H1 (cell line): ENCODE data around the gene CCIN. TPM values are rescaled to one million over a fixed set of nuclear protein-coding genes. Genes with fewer than 3 reads are reported as not detected.

Experiments
- CTCF ChIA-PET: fragments of 300-600 bp; sonication (Branson Sonifier 250); formaldehyde crosslinking; loops from one replicate; lab custom pipeline; 2021; ENCODE audit not compliant: partially characterized antibody; lab: Charles Lee
- POLR2A ChIA-PET: fragments of 300-600 bp; sonication (Branson Sonifier 250); formaldehyde crosslinking; loops from one replicate; lab custom pipeline; 2021; ENCODE audit warnings: inconsistent platforms; ENCODE audit not compliant: partially characterized antibody; lab: Charles Lee
- DNase-seq, 2 experiments: peaks; one replicate each; pipeline versions ENCODE4 v3.0.0 to v3.0.0-alpha.2; 2010 to 2022; ENCODE audit warnings: low spot score in 2 of 2, low read depth in 1 of 2, mixed read lengths in 1 of 2
- FAIRE-seq: peaks from 2 replicates; lab custom pipeline; 2011; peaks lifted over from hg19 to GRCh38; lab: Jason Lieb, UNC
- H2AFZ ChIP-seq: 2 replicates; pipeline ENCODE4 v1.8.1; 2012; ENCODE audit warnings: low read length, inconsistent platforms
- H2AK5ac ChIP-seq: 2 replicates; pipeline ENCODE4 v1.6.1; 2013; ENCODE audit warnings: low read depth, low read length
- H2BK120ac ChIP-seq: replicated peaks from 2 replicates; pipeline ENCODE3; 2013; ENCODE audit warnings: low read depth, low read length, inconsistent platforms
- H2BK12ac ChIP-seq: 2 replicates; pipeline ENCODE4 v1.6.1; 2013; ENCODE audit warnings: low read depth, low read length
- H2BK15ac ChIP-seq: 2 replicates; pipeline ENCODE4 v1.6.1; 2013; ENCODE audit warnings: low read length
- H2BK20ac ChIP-seq: 2 replicates; pipeline ENCODE4 v1.6.1; 2013; ENCODE audit warnings: low read length
- H2BK5ac ChIP-seq: 2 replicates; pipeline ENCODE4 v1.6.1; 2013; ENCODE audit warnings: low read depth, low read length
- H3K14ac ChIP-seq: 2 replicates; pipeline ENCODE4 v1.6.1; 2013; ENCODE audit warnings: inconsistent platforms; ENCODE audit not compliant: insufficient read length
- H3K18ac ChIP-seq: 2 replicates; pipeline ENCODE4 v1.6.1; 2013; ENCODE audit warnings: low read length; ENCODE audit errors: extremely low read depth
- H3K23ac ChIP-seq: 2 replicates; pipeline ENCODE4 v1.6.1; 2013; ENCODE audit warnings: inconsistent platforms; ENCODE audit not compliant: insufficient read length
- H3K23me2 ChIP-seq: 2 replicates; pipeline ENCODE4 v1.6.1; 2013; ENCODE audit warnings: low read depth, low read length
- H3K27ac ChIP-seq: 2 replicates; pipeline ENCODE4 v1.6.1; 2011; ENCODE audit warnings: low read depth, low read length, inconsistent platforms
- H3K27me3 ChIP-seq, 4 experiments: replicated peaks in 1 of 4; 1 replicate in 1 of 4; 2 replicates in 3 of 4; pipeline versions ENCODE4 v1.6.1 to v1.8.1; 2011 to 2013; ENCODE audit warnings: low read length in 3 of 4, mild to moderate bottlenecking in 3 of 4, inconsistent platforms in 2 of 4, mixed read lengths in 2 of 4, moderate library complexity in 1 of 4; ENCODE audit not compliant: control insufficient read depth in 3 of 4, insufficient read depth in 3 of 4; ENCODE audit errors: extremely low read depth in 1 of 4
- H3K36me3 ChIP-seq, 4 experiments: 2 replicates each; pipeline versions ENCODE4 v1.6.1 to v1.8.1; 2011 to 2013; ENCODE audit warnings: mild to moderate bottlenecking in 4 of 4, low read length in 3 of 4, moderate library complexity in 2 of 4, control low read depth in 1 of 4, inconsistent platforms in 1 of 4; ENCODE audit not compliant: insufficient read depth in 4 of 4, control insufficient read depth in 2 of 4
- H3K4ac ChIP-seq: replicated peaks from 2 replicates; pipeline ENCODE3; 2013; ENCODE audit warnings: low read length, low read depth, mixed read lengths, inconsistent platforms; ENCODE audit not compliant: insufficient read length
- H3K4me1 ChIP-seq, 4 experiments: replicated peaks in 1 of 4; 1 replicate in 1 of 4; 2 replicates in 3 of 4; pipeline versions ENCODE4 v1.6.1 to v1.8.1; 2011 to 2013; ENCODE audit warnings: low read length in 3 of 4, inconsistent platforms in 2 of 4, mixed read lengths in 1 of 4; ENCODE audit not compliant: insufficient read depth in 4 of 4, control insufficient read depth in 3 of 4
- H3K4me2 ChIP-seq, 2 experiments: 2 replicates each; pipeline versions ENCODE4 v1.6.1 to v1.8.1; 2011 to 2013; ENCODE audit warnings: low read depth in 2 of 2, low read length in 2 of 2, control low read depth in 1 of 2, inconsistent platforms in 1 of 2, mild to moderate bottlenecking in 1 of 2; ENCODE audit not compliant: insufficient read depth in 1 of 2
- H3K4me3 ChIP-seq, 4 experiments: fragments of 200-600, 300-600 bp in 1 of 4; sonication (generic), shearing (Covaris generic), sonication (Bioruptor Twin) in 1 of 4; 2 replicates each; pipeline versions ENCODE4 v1.5.1 to v1.8.1; 2011 to 2016; ENCODE audit warnings: low read length in 4 of 4, low read depth in 3 of 4, control low read depth in 2 of 4, inconsistent platforms in 2 of 4, mild to moderate bottlenecking in 2 of 4, mixed read lengths in 1 of 4, moderate library complexity in 1 of 4; ENCODE audit not compliant: insufficient read depth in 2 of 4; ENCODE audit errors: extremely low read depth in 1 of 4
- H3K56ac ChIP-seq: replicated peaks from 2 replicates; pipeline ENCODE3; 2013; ENCODE audit warnings: low read depth, mild to moderate bottlenecking, mixed read lengths, low read length, inconsistent platforms; ENCODE audit not compliant: insufficient read length
- H3K79me1 ChIP-seq: 2 replicates; pipeline ENCODE4 v1.6.1; 2013; ENCODE audit warnings: low read depth, low read length, control low read depth
- H3K79me2 ChIP-seq, 2 experiments: 2 replicates each; pipeline versions ENCODE4 v1.6.1 to v1.8.1; 2012 to 2013; ENCODE audit warnings: low read length in 2 of 2, mild to moderate bottlenecking in 2 of 2, inconsistent platforms in 1 of 2; ENCODE audit not compliant: insufficient read depth in 2 of 2, control insufficient read depth in 1 of 2
- H3K9ac ChIP-seq, 4 experiments: replicated peaks in 1 of 4; 1 replicate in 1 of 4; 2 replicates in 3 of 4; pipeline versions ENCODE4 v1.6.1 to v1.8.1; 2011 to 2013; ENCODE audit warnings: low read depth in 3 of 4, low read length in 3 of 4, control low read depth in 2 of 4, mild to moderate bottlenecking in 2 of 4, moderate library complexity in 2 of 4, inconsistent platforms in 1 of 4; ENCODE audit errors: extremely low read depth in 1 of 4
- H3K9me3 ChIP-seq, 2 experiments: 2 replicates each; pipeline versions ENCODE4 v1.6.1 to v1.8.1; 2012 to 2013; ENCODE audit warnings: mild to moderate bottlenecking in 2 of 2, moderate library complexity in 2 of 2, control low read depth in 1 of 2, inconsistent platforms in 1 of 2, low read depth in 1 of 2, low read length in 1 of 2, mixed read lengths in 1 of 2; ENCODE audit not compliant: insufficient read depth in 2 of 2
- H4K20me1 ChIP-seq, 2 experiments: replicated peaks in 1 of 2; 2 replicates each; pipeline versions ENCODE3 to v1.8.1; 2011 to 2013; ENCODE audit warnings: inconsistent platforms in 2 of 2, low read length in 2 of 2, mild to moderate bottlenecking in 1 of 2; ENCODE audit not compliant: insufficient read depth in 2 of 2, control insufficient read depth in 1 of 2
- H4K5ac ChIP-seq: 2 replicates; pipeline ENCODE4 v1.6.1; 2013; ENCODE audit warnings: low read length, low read depth, mixed read lengths, inconsistent platforms; ENCODE audit not compliant: insufficient read length
- H4K8ac ChIP-seq: 2 replicates; pipeline ENCODE4 v1.8.0; 2013; ENCODE audit warnings: mild to moderate bottlenecking, moderate library complexity, low read length, inconsistent platforms; ENCODE audit not compliant: insufficient read depth; ENCODE audit errors: extremely low read depth
- H4K91ac ChIP-seq: replicated peaks from 2 replicates; pipeline ENCODE3; 2013; ENCODE audit warnings: low read length, mixed read lengths, inconsistent platforms; ENCODE audit not compliant: insufficient read length
- ATF2 ChIP-seq: IDR thresholded peaks from 2 replicates; pipeline ENCODE4 v1.6.1; 2012; ENCODE audit warnings: low read length, inconsistent platforms
- CBX5 ChIP-seq: fragments of 300-800, 300-1000 bp; sonication (generic); IDR thresholded peaks from 2 replicates; pipeline ENCODE4 v1.7.1; 2016; ENCODE audit warnings: antibody characterized with exemption, low read length, low read depth
- CHD1 ChIP-seq: IDR thresholded peaks from 2 replicates; pipeline ENCODE4 v1.6.1; 2012; ENCODE audit warnings: low read depth, low read length, improper control_type of control experiment
- CHD2 ChIP-seq: IDR thresholded peaks from 2 replicates; pipeline ENCODE4 v1.6.1; 2012; ENCODE audit warnings: low read length, improper control_type of control experiment
- GTF2F1 ChIP-seq: IDR thresholded peaks from 2 replicates; pipeline ENCODE4 v1.6.1; 2012; ENCODE audit warnings: low read depth, low read length, improper control_type of control experiment, borderline replicate concordance
- JUND ChIP-seq: IDR thresholded peaks from 2 replicates; pipeline ENCODE4 v1.6.1; 2011; ENCODE audit warnings: mild to moderate bottlenecking, improper control_type of control experiment, low read length
- KDM1A ChIP-seq: fragments of 200-600, 300-600 bp; sonication (generic); IDR thresholded peaks from 2 replicates; pipeline ENCODE4 v1.7.1; 2016; ENCODE audit warnings: mild to moderate bottlenecking, low read length, borderline replicate concordance
- MAFK ChIP-seq: IDR thresholded peaks from 2 replicates; pipeline ENCODE4 v1.6.1; 2012; ENCODE audit warnings: low read depth, mild to moderate bottlenecking, improper control_type of control experiment, low read length
- PHF8 ChIP-seq: fragments of 200-600 bp; sonication (generic); conservative IDR thresholded peaks from 2 replicates; pipeline ENCODE4 v1.7.1; 2012; ENCODE audit warnings: low read depth, mild to moderate bottlenecking, inconsistent platforms, low read length, moderate library complexity
- RFX5 ChIP-seq: IDR thresholded peaks from 2 replicates; pipeline ENCODE4 v1.6.1; 2011; ENCODE audit warnings: low read depth, low read length, improper control_type of control experiment, borderline replicate concordance
- RNF2 ChIP-seq: fragments of 200-900, 300-1000 bp; sonication (generic); IDR thresholded peaks from 2 replicates; pipeline ENCODE4 v1.7.1; 2016; ENCODE audit warnings: borderline replicate concordance, low read depth, mild to moderate bottlenecking, antibody characterized with exemption, low read length; ENCODE audit not compliant: poor library complexity, severe bottlenecking; ENCODE audit errors: missing control alignments
- SP1 ChIP-seq: IDR thresholded peaks from 2 replicates; pipeline ENCODE4 v1.6.1; 2011; ENCODE audit warnings: low read depth, low read length
- WGBS, 2 experiments: shearing (Covaris generic) in 1 of 2; methylation state at CpG; one replicate each; pipeline versions ENCODE4 v1.1.6 to v1.1.7; 2013 to 2015; ENCODE audit warnings: low lambda C conversion rate in 2 of 2, mixed read lengths in 2 of 2, inconsistent platforms in 1 of 2, low coverage in 1 of 2, missing lambda C conversion rate in 1 of 2; ENCODE audit not compliant: insufficient replicate concordance in 2 of 2, insufficient coverage in 1 of 2, insufficient read length in 1 of 2; ENCODE audit errors: extremely low coverage in 1 of 2, missing lambda C conversion rate in 1 of 2; 5-methylcytosine and 5-hydroxymethylcytosine counted together
- polyA plus RNA-seq, 7 experiments: library from polyadenylated mRNA; depleted of rRNA in 3 of 7; stranded (reverse) in 5 of 7; unstranded in 2 of 7; fragments of >200 nt in 5 of 7; fragments of 200-250 nt in 2 of 7; gene quantifications; 1 replicate in 5 of 7; 2 replicates in 1 of 7; 4 replicates in 1 of 7; pipeline versions ENCODE4 v1.2.1 to v1.2.3, GENCODE V29; 2011 to 2013; ENCODE audit warnings: missing spikeins in 2 of 7, mixed read lengths in 2 of 7
- total RNA-seq: library from RNA; stranded (reverse); fragmentation: NEBNext Ultra II Directional; extraction: Animal tissue kit (Norgen Biotek cat#: 25700); gene quantifications from 2 replicates; pipeline ENCODE4 v1.2.1, GENCODE V29; 2021

The CCIN gene
- total and polyA plus RNA-seq, 2 of the 8 experiments (the other 6 are each of a cell fraction or from before 2014, with no cell fraction given): 0.19 to 0.21 TPM

- H2AFZ ChIP-seq: no peak overlapping the region
- H2BK12ac ChIP-seq: no peak overlapping the region
- no peak overlapping the region for H4K5ac ChIP-seq
- peaks cover 36 to 61% of the 10 kb centered on the region in 2 experiments for H3K79me2 ChIP-seq
- no peak overlapping the region for H2BK20ac ChIP-seq
- peaks cover 0 to 5% (median 2%) of the 10 kb centered on the region in 4 experiments; a peak in 2 of 8 replicates for H3K36me3 ChIP-seq
- no peak overlapping the region for H3K4ac ChIP-seq
- no peak overlapping the region for H3K18ac ChIP-seq
- DNase-seq (no peak), FAIRE-seq (no peak)
- H3K27ac ChIP-seq: no peak overlapping the region
- no peak overlapping the region for H2BK120ac ChIP-seq
- no peak overlapping the region for H3K23ac ChIP-seq
- no peak overlapping the region for H2BK15ac ChIP-seq
- H3K79me1 ChIP-seq: peaks cover 9% of the 10 kb centered on the region
- no peak overlapping the region for H2BK5ac ChIP-seq
- WGBS, 2 experiments: 83% methylated on average over 4 of the region's 4 CpGs; no CpG with 5 or more reads in 1 of the 2 experiments
- peaks cover 8% of the 10 kb centered on the region for H3K23me2 ChIP-seq
- no peaks in the 10 kb centered on the region for H3K27me3 ChIP-seq
- ChIA-PET POLR2A (interaction anchor here (1.2 to 3.4 kb wide), 7 partner anchors 13 to 136 kb away, joined by 5 to 10 read pairs (median 7); partner anchors contain the start of gene GNE), CTCF (interaction anchor here (0.6 to 5.5 kb wide), 5 partner anchors 12 to 289 kb away, joined by 3 to 38 read pairs (median 5); no protein-coding TSS in a partner anchor)
- no peak overlapping the region for H4K8ac ChIP-seq
- peaks cover 6 to 12% (median 10%) of the 10 kb centered on the region in 4 experiments; a peak in 6 of 7 replicates for H3K4me1 ChIP-seq
- H2AK5ac ChIP-seq: no peak overlapping the region
- H4K91ac ChIP-seq: no peak overlapping the region
- H3K56ac ChIP-seq: no peak overlapping the region
- H3K4me2 ChIP-seq: peak overlapping the region; percentile 95 to 99
- H4K20me1 ChIP-seq: peaks cover 17 to 19% of the 10 kb centered on the region in 2 experiments
- H3K14ac ChIP-seq: no peak overlapping the region
- H3K4me3 ChIP-seq: peak overlapping the region; percentile 86 to 98 (median 97); a peak in 7 of 8 replicates
- H3K9me3 ChIP-seq: no peaks in the 10 kb centered on the region
- peak overlapping the region in 1 of 4 experiments; percentile 16; a peak in 1 of 7 replicates for H3K9ac ChIP-seq
- TF ChIP-seq JUND: no peak
- no peak for TF ChIP-seq SP1
- no peak for TF ChIP-seq RFX5
- TF ChIP-seq CHD2: no peak
- TF ChIP-seq CBX5: no peak
- no peak for TF ChIP-seq CHD1
- TF ChIP-seq PHF8: no peak
- TF ChIP-seq KDM1A: no peak
- TF ChIP-seq ATF2: no peak
- no peak for TF ChIP-seq MAFK
- no peak for TF ChIP-seq GTF2F1
- TF ChIP-seq RNF2: no peak
Observed at GRCh38 chr9:36192196-36192595, 23.0 kb downstream of the CCIN start.
